H1 (cell line): ENCODE measurements around the gene FANCE. TPM values are rescaled to one million over a fixed set of nuclear protein-coding genes. Genes with fewer than 3 reads are reported as not detected.

Experiments used
- ATF3 ChIP-seq: IDR thresholded peaks from 2 replicates; pipeline ENCODE4 v1.6.1; 2011; ENCODE audit warnings: low read depth, mild to moderate bottlenecking, low read length; ENCODE audit not compliant: insufficient read depth
- CEBPB ChIP-seq: IDR thresholded peaks from 2 replicates; pipeline ENCODE4 v1.6.1; 2012; ENCODE audit warnings: low read depth, low read length
- E2F6 ChIP-seq: IDR thresholded peaks from 2 replicates; pipeline ENCODE4 v1.6.1; 2012; ENCODE audit warnings: inconsistent platforms
- NANOG ChIP-seq: IDR thresholded peaks from 2 replicates; pipeline ENCODE4 v1.6.1; 2011; ENCODE audit warnings: low read length, low read depth, mild to moderate bottlenecking, inconsistent platforms; ENCODE audit not compliant: insufficient read depth, poor library complexity, severe bottlenecking
- RNF2 ChIP-seq: fragments of 200-900, 300-1000 bp; sonication (generic); IDR thresholded peaks from 2 replicates; pipeline ENCODE4 v1.7.1; 2016; ENCODE audit warnings: borderline replicate concordance, low read depth, mild to moderate bottlenecking, antibody characterized with exemption, low read length; ENCODE audit not compliant: poor library complexity, severe bottlenecking; ENCODE audit errors: missing control alignments
- RXRA ChIP-seq: IDR thresholded peaks from 2 replicates; pipeline ENCODE4 v1.6.1; 2011; ENCODE audit warnings: low read depth, mild to moderate bottlenecking, low read length, moderate library complexity; ENCODE audit not compliant: insufficient read depth
- SIRT6 ChIP-seq: IDR thresholded peaks from one replicate; pipeline ENCODE4 v1.7.1; 2012; ENCODE audit warnings: low read length, inconsistent platforms
- TBP ChIP-seq: IDR thresholded peaks from 2 replicates; pipeline ENCODE4 v1.6.1; 2011; ENCODE audit warnings: low read depth, low read length, improper control_type of control experiment
- polyA plus RNA-seq, 7 experiments: library from polyadenylated mRNA; depleted of rRNA in 3 of 7; stranded (reverse) in 5 of 7; unstranded in 2 of 7; fragments of >200 nt in 5 of 7; fragments of 200-250 nt in 2 of 7; gene quantifications; 1 replicate in 5 of 7; 2 replicates in 1 of 7; 4 replicates in 1 of 7; pipeline versions ENCODE4 v1.2.1 to v1.2.3, GENCODE V29; 2011 to 2013; ENCODE audit warnings: missing spikeins in 2 of 7, mixed read lengths in 2 of 7
- total RNA-seq: library from RNA; stranded (reverse); fragmentation: NEBNext Ultra II Directional; extraction: Animal tissue kit (Norgen Biotek cat#: 25700); gene quantifications from 2 replicates; pipeline ENCODE4 v1.2.1, GENCODE V29; 2021

The FANCE gene
- total and polyA plus RNA-seq, 2 of the 8 experiments (the other 6 are each of a cell fraction or from before 2014, with no cell fraction given), result 16.1 to 17.0 TPM

- no peak for TF ChIP-seq RXRA
- TF ChIP-seq TBP, result no peak
- TF ChIP-seq SIRT6, result no peak
- no peak for TF ChIP-seq CEBPB
- TF ChIP-seq ATF3, result no peak
- TF ChIP-seq NANOG, result no peak
- no peak for TF ChIP-seq RNF2
- TF ChIP-seq E2F6, result no peak
Measured at GRCh38 chr6:35435074-35435837, 16.9 kb upstream of the FANCE start (continued).
